Esophagus squamous epithelium (tissue), 5 donors: Measurements from ENCODE around the gene OSBPL10. TPM values are rescaled to one million over a fixed set of nuclear protein-coding genes. Genes with fewer than 3 reads are reported as not detected.
"Not testable (repeated sequence)": the region's sequence is repeated elsewhere in the genome, so short reads cannot be mapped to it uniquely, and the experiment has no call there.

Experiments used
- DNase-seq: peaks from one replicate; lab custom pipeline; 2025; lab: John Stamatoyannopoulos, UW
- H3K27ac ChIP-seq, 4 donors: fragments of 200-600 bp; sonication (generic); one replicate each; pipeline ENCODE4 v1.5.1; 2016 to 2019; ENCODE audit warnings: mild to moderate bottlenecking in 1 of 4
- H3K27me3 ChIP-seq, 4 donors: fragments of 200-600 bp; sonication (generic); 1 replicate in 3 of 4; 2 replicates in 1 of 4; pipeline versions ENCODE4 v1.5.1 to v1.6.0; 2017 to 2021; ENCODE audit warnings: antibody characterized with exemption in 1 of 4
- H3K36me3 ChIP-seq, 3 donors: fragments of 200-600 bp; sonication (generic); one replicate each; pipeline ENCODE4 v1.5.1; 2016 to 2019
- H3K4me1 ChIP-seq, 3 donors: fragments of 200-600 bp; sonication (generic); one replicate each; pipeline ENCODE4 v1.5.1; 2017 to 2019
- H3K4me3 ChIP-seq, 4 donors: fragments of 200-600 bp; sonication (generic); 1 replicate in 3 of 4; 2 replicates in 1 of 4; pipeline ENCODE4 v1.5.1; 2016 to 2019; ENCODE audit warnings: mild to moderate bottlenecking in 2 of 4, moderate library complexity in 1 of 4
- H3K9me3 ChIP-seq, 3 donors: fragments of 200-600 bp; sonication (generic); one replicate each; pipeline ENCODE4 v1.5.1; 2016 to 2019
- CTCF ChIP-seq, 6 experiments: fragments of 450-650 bp in 4 of 6; fragments of 200-600 bp in 2 of 6; sonication (generic) in 2 of 6; IDR thresholded peaks; one replicate each; pipeline ENCODE4 v1.5.1; 2016 to 2019; ENCODE audit warnings: antibody characterized with exemption in 6 of 6, mild to moderate bottlenecking in 4 of 6, moderate library complexity in 4 of 6
- POLR2A ChIP-seq, 4 donors: fragments of 450-650 bp; IDR thresholded peaks; one replicate each; pipeline ENCODE4 v1.6.1; 2017; ENCODE audit warnings: antibody characterized with exemption in 4 of 4, mild to moderate bottlenecking in 4 of 4, moderate library complexity in 3 of 4
- WGBS, 2 donors: methylation state at CpG; one replicate each; pipeline ENCODE4 v1.1.5; 2018; 5-methylcytosine and 5-hydroxymethylcytosine counted together
- intact Hi-C: fragments of 100-400 bp; cut with DNase I; formaldehyde crosslinking; loops from one replicate; pipeline ENCODE4 v1.15.0; 2022
- total RNA-seq, 4 donors: library from RNA; depleted of rRNA; stranded (reverse); fragments of >200 nt; gene quantifications; one replicate each; pipeline ENCODE4 v1.1.0, GENCODE V29; 2016
- donor health status: DM: yes; HTN: yes; CAD: no.

Gene OSBPL10
- total RNA-seq, 4 donors from 2014 or later: 13.8 to 65.3 (median 41.0) TPM

DNA sequence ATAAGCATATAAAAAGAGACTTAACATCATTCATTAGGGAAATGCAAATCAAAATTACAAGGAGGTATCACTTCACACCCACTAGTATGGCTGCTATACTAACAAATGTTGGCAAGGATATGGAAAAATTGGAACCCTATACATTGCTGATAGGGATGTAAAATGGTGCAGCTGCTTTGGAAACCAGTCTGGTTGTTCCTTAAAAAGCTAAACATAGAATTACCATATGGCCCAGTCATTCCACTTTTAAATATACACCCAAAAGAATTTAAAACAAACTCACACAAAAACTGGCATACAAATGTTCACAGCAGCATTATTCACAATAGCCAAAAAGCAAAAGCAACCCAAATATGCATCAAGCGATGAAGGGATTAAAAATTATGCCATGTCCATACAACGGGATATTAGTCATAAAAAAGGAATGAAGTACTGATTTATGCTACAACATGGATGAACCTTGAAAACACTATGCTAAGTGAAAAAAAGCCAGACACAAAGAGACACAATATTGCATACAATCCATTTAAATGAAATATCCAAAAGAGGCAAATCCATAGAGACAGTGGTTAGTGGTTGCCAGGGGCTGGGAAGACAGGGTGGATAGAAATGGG lies 118.3 kb downstream of the OSBPL10 start:
- intact Hi-C loops: no loop called here
- TF ChIP-seq CTCF (IDR thresholded peaks at IDR 0.05): no peak
- no peak for TF ChIP-seq POLR2A (IDR thresholded peaks at IDR 0.05)
- 39 to 48% methylated on average over 2 of the region's 2 CpGs for WGBS, 2 donors
- Histone ChIP-seq H3K4me3 (no peak overlapping the region), H3K4me1 (peaks cover 0 to 9% (median 0%) of the 10 kb centered on the region in 3 donors), H3K9me3 (no peaks in the 10 kb centered on the region), H3K27me3 (no peaks in the 10 kb centered on the region), H3K27ac (no peak overlapping the region), H3K36me3 (no peaks in the 10 kb centered on the region)
- DNase-seq: no peak

DNA sequence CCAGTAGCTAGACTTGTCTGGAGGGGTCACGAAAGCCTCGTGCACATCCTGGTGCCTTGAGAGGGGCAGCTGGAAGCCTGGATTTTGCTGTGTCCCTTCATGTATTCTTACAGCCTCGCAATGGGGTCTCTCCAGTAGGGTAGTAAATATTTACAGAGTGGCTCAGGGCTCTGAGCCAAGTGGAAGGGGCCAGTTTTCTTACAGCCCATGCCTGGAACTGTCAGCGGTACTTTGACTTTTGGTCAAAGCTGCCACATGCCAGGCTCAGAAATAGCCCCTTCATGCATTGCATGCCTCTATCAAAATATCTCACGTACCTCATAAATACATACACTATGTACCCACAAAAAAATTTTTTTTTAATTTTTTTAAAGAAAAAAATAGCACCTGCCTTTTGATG lies 119.2 kb downstream of the OSBPL10 start:
- Histone ChIP-seq H3K4me3 (no peak overlapping the region), H3K27ac (no peak overlapping the region), H3K9me3 (no peaks in the 10 kb centered on the region), H3K27me3 (no peaks in the 10 kb centered on the region), H3K4me1 (peaks cover 0 to 9% (median 0%) of the 10 kb centered on the region in 3 donors), H3K36me3 (no peaks in the 10 kb centered on the region)
- 87 to 90% methylated on average over 5 of the region's 5 CpGs for WGBS, 2 donors
- no peak for DNase-seq
- TF ChIP-seq POLR2A (IDR thresholded peaks at IDR 0.05) (no peak), CTCF (IDR thresholded peaks at IDR 0.05) (no peak)
- intact Hi-C loops: no loop called here

DNA sequence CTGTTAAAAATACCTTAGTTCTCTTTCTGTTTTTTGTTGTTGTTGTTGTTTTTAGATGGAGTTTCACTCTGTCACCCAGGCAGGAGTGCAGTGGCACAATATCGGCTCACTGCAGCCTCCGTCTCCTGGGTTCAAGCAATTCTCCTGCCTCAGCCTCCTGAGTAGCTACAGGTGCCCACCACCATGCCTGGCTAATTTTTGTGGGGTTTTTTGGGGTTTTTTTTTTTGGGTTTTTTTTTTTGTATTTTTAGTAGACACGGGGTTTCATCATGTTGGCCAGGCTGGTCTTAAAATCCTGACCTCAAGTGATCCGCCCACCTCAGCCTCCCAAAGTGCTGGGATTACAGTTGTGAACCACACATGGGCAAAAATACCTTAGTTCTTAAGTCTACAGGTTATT lies 120.4 kb downstream of the OSBPL10 start:
- 86 to 88% methylated on average over 4 of the region's 4 CpGs for WGBS, 2 donors
- H3K9me3 ChIP-seq, H3K4me1 ChIP-seq, H3K27ac ChIP-seq, H3K36me3 ChIP-seq, H3K4me3 ChIP-seq, DNase-seq, intact Hi-C loops, H3K27me3 ChIP-seq: not testable (repeated sequence)

GRCh38 chr3:31859245-31859644 lies 121.8 kb downstream of the OSBPL10 start:
- 87 to 94% methylated on average over 6 of the region's 6 CpGs for WGBS, 2 donors
- DNase-seq: no peak
- peaks cover 0 to 9% (median 0%) of the 10 kb centered on the region in 3 donors for H3K4me1 ChIP-seq
- H3K9me3 ChIP-seq: no peaks in the 10 kb centered on the region
- no peak for TF ChIP-seq CTCF (IDR thresholded peaks at IDR 0.05)
- TF ChIP-seq POLR2A (IDR thresholded peaks at IDR 0.05): no peak
- no peaks in the 10 kb centered on the region for H3K27me3 ChIP-seq
- no peaks in the 10 kb centered on the region for H3K36me3 ChIP-seq
- intact Hi-C loops: no loop called here
- no peak overlapping the region for H3K27ac ChIP-seq
- H3K4me3 ChIP-seq: no peak overlapping the region

- DNase-seq: no peak
- Histone ChIP-seq H3K9me3 (no peaks in the 10 kb centered on the region), H3K36me3 (no peaks in the 10 kb centered on the region), H3K27ac (no peak overlapping the region), H3K4me1 (peaks cover 0 to 11% (median 0%) of the 10 kb centered on the region in 3 donors), H3K4me3 (no peak overlapping the region), H3K27me3 (no peaks in the 10 kb centered on the region)
- intact Hi-C loops: no loop called here
- 73 to 95% methylated on average over 2 to 3 of the region's 3 CpGs for WGBS, 2 donors
- TF ChIP-seq CTCF (IDR thresholded peaks at IDR 0.05) (no peak), POLR2A (IDR thresholded peaks at IDR 0.05) (no peak)
Observed at GRCh38 chr3:31858439-31858838, 122.6 kb downstream of the OSBPL10 start.
